Fibroblast of lung (primary cell): ENCODE data around the gene PPP5C. TPM values are rescaled to one million over a fixed set of nuclear protein-coding genes. Genes with fewer than 3 reads are reported as not detected.
"Not testable (repeated sequence)": the region's sequence is repeated elsewhere in the genome, so short reads cannot be mapped to it uniquely, and the experiment has no call there.

Experiments
- DNase-seq, 2 donors: peaks; one replicate each; pipeline versions ENCODE4 v3.0.0 to v3.0.0-alpha.2; 2010; ENCODE audit warnings: low read depth in 2 of 2
- H2AFZ ChIP-seq: 2 replicates; pipeline ENCODE4 v1.5.1; 2012; ENCODE audit warnings: low read length, control low read depth, inconsistent platforms
- H3K27ac ChIP-seq: 2 replicates; pipeline ENCODE4 v1.5.1; 2011; ENCODE audit warnings: low read length, control low read depth; ENCODE audit not compliant: insufficient read depth
- H3K27me3 ChIP-seq: 2 replicates; pipeline ENCODE4 v1.5.1; 2011; ENCODE audit warnings: mild to moderate bottlenecking, low read length; ENCODE audit not compliant: control insufficient read depth, insufficient read depth
- H3K36me3 ChIP-seq: 2 replicates; pipeline ENCODE4 v1.5.1; 2011; ENCODE audit warnings: low read length; ENCODE audit not compliant: control insufficient read depth, insufficient read depth
- H3K4me1 ChIP-seq: 2 replicates; pipeline ENCODE4 v1.5.1; 2011; ENCODE audit warnings: low read length; ENCODE audit not compliant: control insufficient read depth, insufficient read depth; ENCODE audit errors: extremely low read depth
- H3K4me2 ChIP-seq: 2 replicates; pipeline ENCODE4 v1.5.1; 2011; ENCODE audit warnings: low read length, control low read depth; ENCODE audit not compliant: insufficient read depth; ENCODE audit errors: extremely low read depth
- H3K4me3 ChIP-seq, 4 experiments: fragments of 200-600 bp in 1 of 4; sonication (generic) in 1 of 4; replicated peaks in 1 of 4; 2 replicates each; pipeline ENCODE4 v1.5.1; 2011 to 2016; ENCODE audit warnings: low read length in 4 of 4, low read depth in 3 of 4, mild to moderate bottlenecking in 3 of 4, control low read depth in 2 of 4, inconsistent platforms in 1 of 4, mixed read lengths in 1 of 4; ENCODE audit not compliant: insufficient read depth in 1 of 4; ENCODE audit errors: control extremely low read depth in 1 of 4
- H3K79me2 ChIP-seq: 2 replicates; pipeline ENCODE4 v1.5.1; 2012; ENCODE audit warnings: mild to moderate bottlenecking, low read length, inconsistent platforms; ENCODE audit not compliant: control insufficient read depth, insufficient read depth
- H3K9ac ChIP-seq: 2 replicates; pipeline ENCODE4 v1.5.1; 2011; ENCODE audit warnings: mild to moderate bottlenecking, low read length, control low read depth; ENCODE audit not compliant: insufficient read depth
- H3K9me3 ChIP-seq: 2 replicates; pipeline ENCODE4 v1.5.1; 2012; ENCODE audit warnings: low read depth, low read length; ENCODE audit not compliant: control insufficient read depth, insufficient read depth
- H4K20me1 ChIP-seq: 2 replicates; pipeline ENCODE4 v1.5.1; 2011; ENCODE audit warnings: low read length; ENCODE audit not compliant: control insufficient read depth, insufficient read depth; ENCODE audit errors: extremely low read depth
- EZH2 ChIP-seq: IDR thresholded peaks from 2 replicates; pipeline ENCODE4 v1.5.1; 2012; ENCODE audit warnings: low read length, control low read depth, mild to moderate bottlenecking; ENCODE audit errors: missing control alignments
- polyA plus RNA-seq, 2 donors: library from polyadenylated mRNA; depleted of rRNA in 1 of 2; stranded (reverse) in 1 of 2; unstranded in 1 of 2; fragments of >200 nt; gene quantifications; 2 replicates each; pipeline ENCODE4 v1.2.1, GENCODE V29; 2011 to 2012; ENCODE audit warnings: missing spikeins in 1 of 2
- total RNA-seq: library from RNA; depleted of rRNA; stranded (reverse); fragments of >200 nt; gene quantifications from 2 replicates; pipeline ENCODE4 v1.2.1, GENCODE V29; 2014
- TF ChIP-seq, protein P1 (sequence below), 2 donors: IDR thresholded peaks in 1 of 2; conservative IDR thresholded peaks in 1 of 2; 1 replicate in 1 of 2; 2 replicates in 1 of 2; pipeline ENCODE4 v1.5.1; 2011 to 2012; ENCODE audit warnings: low read length in 2 of 2, control low read depth in 1 of 2, inconsistent platforms in 1 of 2, low read depth in 1 of 2, mild to moderate bottlenecking in 1 of 2

The PPP5C gene
- total and polyA plus RNA-seq, 2 donors (not counting 1 experiment from before 2014, with no cell fraction given) = 46.9 to 94.1 TPM

DNA sequence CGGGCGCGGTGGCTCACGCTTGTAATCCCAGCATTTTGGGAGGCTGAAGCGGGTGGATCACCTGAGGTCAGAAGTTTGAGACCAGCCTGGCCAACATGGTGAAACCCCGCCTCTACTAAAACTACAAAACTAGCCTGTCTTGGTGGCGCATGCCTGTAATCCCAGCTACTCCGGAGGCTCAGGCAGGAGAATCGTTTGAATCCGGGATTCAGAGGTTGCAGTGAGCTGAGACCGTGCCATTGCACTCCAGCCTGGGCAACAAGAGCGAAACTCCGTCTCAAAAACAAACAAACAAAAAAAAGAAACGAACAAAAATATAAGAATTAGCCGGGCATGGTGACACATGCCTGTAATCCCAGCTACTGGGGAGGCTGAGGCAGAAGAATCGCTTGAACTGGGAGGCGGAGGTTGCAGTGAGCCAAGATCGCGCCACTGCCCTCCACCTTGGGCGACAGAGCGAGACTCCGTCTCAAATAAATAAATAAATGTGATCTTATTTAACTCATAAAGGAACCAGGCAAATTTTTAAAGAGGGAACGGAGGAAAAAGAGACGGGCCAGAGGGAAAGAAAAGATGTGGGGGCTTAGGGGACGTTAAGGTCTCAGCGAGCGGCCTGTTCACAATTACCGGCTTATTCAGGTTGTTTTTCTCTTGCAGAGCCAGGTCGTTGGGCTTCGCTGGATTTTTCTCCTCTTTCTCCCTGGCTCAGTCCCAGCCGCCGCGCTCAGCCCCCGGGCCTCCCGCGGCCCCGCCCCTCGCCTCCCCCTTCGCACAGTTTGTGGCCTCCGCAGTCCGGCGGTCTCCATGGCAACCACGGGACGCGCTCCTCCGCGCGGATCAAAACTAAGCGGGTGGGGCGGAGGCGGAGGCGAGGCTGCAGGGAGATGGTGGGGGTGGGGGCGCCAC lies 69.2 kb downstream of the PPP5C start:
- not testable (repeated sequence) for H3K79me2 ChIP-seq, H3K27ac ChIP-seq, H3K4me1 ChIP-seq, H3K27me3 ChIP-seq, H3K36me3 ChIP-seq, H4K20me1 ChIP-seq, H3K9me3 ChIP-seq
- peak; percentile 83 to 88 for DNase-seq
- peak overlapping the region; percentile 47 to 56 (median 54) for H3K4me3 ChIP-seq
- H2AFZ ChIP-seq = peak overlapping the region; percentile 69
- H3K9ac ChIP-seq = peak overlapping the region; percentile 37
- H3K4me2 ChIP-seq = peak overlapping the region; percentile 97

DNA sequence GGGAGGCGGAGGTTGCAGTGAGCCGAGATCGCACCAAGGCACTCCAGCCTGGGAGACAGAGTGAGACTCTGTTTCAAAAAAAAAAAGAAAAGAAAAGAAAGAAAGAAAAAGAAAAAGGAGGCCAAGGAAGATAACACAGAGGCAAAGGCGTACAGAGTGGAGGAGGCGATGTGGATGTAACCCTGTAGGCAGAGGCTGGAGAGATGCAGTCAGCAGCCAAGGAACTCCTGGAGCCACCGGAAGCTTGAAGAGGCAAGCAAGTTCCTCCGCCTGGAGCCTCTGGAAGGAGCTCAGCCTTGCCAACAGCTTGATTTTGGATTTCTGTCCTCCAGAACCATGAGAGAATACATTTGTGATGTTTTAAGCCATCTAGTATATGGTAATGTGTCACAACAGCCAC lies 73.2 kb downstream of the PPP5C start:
- TF ChIP-seq EZH2 = no peak
- TF ChIP-seq, protein P1, sequence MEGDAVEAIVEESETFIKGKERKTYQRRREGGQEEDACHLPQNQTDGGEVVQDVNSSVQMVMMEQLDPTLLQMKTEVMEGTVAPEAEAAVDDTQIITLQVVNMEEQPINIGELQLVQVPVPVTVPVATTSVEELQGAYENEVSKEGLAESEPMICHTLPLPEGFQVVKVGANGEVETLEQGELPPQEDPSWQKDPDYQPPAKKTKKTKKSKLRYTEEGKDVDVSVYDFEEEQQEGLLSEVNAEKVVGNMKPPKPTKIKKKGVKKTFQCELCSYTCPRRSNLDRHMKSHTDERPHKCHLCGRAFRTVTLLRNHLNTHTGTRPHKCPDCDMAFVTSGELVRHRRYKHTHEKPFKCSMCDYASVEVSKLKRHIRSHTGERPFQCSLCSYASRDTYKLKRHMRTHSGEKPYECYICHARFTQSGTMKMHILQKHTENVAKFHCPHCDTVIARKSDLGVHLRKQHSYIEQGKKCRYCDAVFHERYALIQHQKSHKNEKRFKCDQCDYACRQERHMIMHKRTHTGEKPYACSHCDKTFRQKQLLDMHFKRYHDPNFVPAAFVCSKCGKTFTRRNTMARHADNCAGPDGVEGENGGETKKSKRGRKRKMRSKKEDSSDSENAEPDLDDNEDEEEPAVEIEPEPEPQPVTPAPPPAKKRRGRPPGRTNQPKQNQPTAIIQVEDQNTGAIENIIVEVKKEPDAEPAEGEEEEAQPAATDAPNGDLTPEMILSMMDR (conservative IDR thresholded peaks at IDR 0.05 in 1 of 2, IDR thresholded peaks at IDR 0.05 in 1 of 2; ENCODE audit: low read depth in 1 of 2, low read length in 2 of 2) = no peak
- DNase-seq = no peak

DNA sequence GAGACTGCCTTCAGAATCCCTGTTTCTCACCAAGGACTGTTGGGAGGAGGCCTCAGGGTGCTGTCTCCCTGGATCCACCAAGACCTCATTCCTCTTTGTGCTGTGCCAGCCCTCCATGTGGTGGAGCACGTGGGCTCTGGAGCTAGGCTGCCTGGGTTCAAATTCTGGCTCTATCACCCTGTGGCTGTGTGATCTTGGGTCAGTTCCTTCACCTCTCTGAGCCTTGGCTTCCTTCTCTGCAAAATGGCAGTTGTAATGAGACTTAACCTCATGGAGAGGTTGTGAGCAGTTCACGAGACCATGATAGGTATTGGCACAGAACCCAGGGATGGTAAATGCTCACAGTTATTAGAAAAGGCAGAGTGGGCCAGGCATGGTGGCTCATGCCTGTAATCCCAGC lies 75.5 kb downstream of the PPP5C start:
- H3K4me1 ChIP-seq = peaks cover 3% of the 10 kb centered on the region
- no peak for DNase-seq
- no peak overlapping the region for H3K27ac ChIP-seq
- H4K20me1 ChIP-seq = no peaks in the 10 kb centered on the region
- no peak overlapping the region for H3K4me3 ChIP-seq
- TF ChIP-seq, protein P1 (conservative IDR thresholded peaks at IDR 0.05 in 1 of 2, IDR thresholded peaks at IDR 0.05 in 1 of 2; ENCODE audit: low read depth in 1 of 2, low read length in 2 of 2) = no peak
- no peak for TF ChIP-seq EZH2
- H3K9me3 ChIP-seq = no peaks in the 10 kb centered on the region
- no peak overlapping the region for H3K4me2 ChIP-seq
- H3K79me2 ChIP-seq = no peaks in the 10 kb centered on the region
- no peaks in the 10 kb centered on the region for H3K36me3 ChIP-seq
- H3K9ac ChIP-seq = no peak overlapping the region
- H2AFZ ChIP-seq = no peak overlapping the region
- no peaks in the 10 kb centered on the region for H3K27me3 ChIP-seq

More for the DNA sequence above, 73.2 kb downstream of the PPP5C start:
- Histone ChIP-seq H3K36me3 (no peaks in the 10 kb centered on the region), H3K4me2 (no peak overlapping the region), H2AFZ (no peak overlapping the region), H3K4me3 (no peak overlapping the region), H3K4me1 (peaks cover 2% of the 10 kb centered on the region), H3K9me3 (no peaks in the 10 kb centered on the region), H3K79me2 (no peaks in the 10 kb centered on the region), H3K9ac (no peak overlapping the region), H4K20me1 (no peaks in the 10 kb centered on the region), H3K27ac (no peak overlapping the region), H3K27me3 (no peaks in the 10 kb centered on the region)
